MCF 10A (cell line): ENCODE measurements around the gene PRPH2. TPM values are rescaled to one million over a fixed set of nuclear protein-coding genes. Genes with fewer than 3 reads are reported as not detected.
A peak's percentile ranks its signal among the peaks of the same experiment; 100 is the strongest.

Experiments used
- BruUV-seq: library from RNA; stranded (reverse); fragments of 400-500 nt; replicated peaks from 2 replicates; lab custom pipeline; 2021; lab: Mats Ljungman, UMichigan
- CTCF ChIA-PET: fragments of 300-600 bp; sonication (Branson Sonifier 250); formaldehyde crosslinking; extraction: SDS; loops from one replicate; lab custom pipeline; 2021; ENCODE audit warnings: antibody characterized with exemption, inconsistent platforms; lab: Yijun Ruan, JAX
- POLR2A ChIA-PET: fragments of 300-600, 350-650 bp; sonication (Branson Sonifier 250); formaldehyde crosslinking; extraction: SDS; loops from one replicate; lab custom pipeline; 2020; ENCODE audit warnings: antibody characterized with exemption, inconsistent platforms; lab: Yijun Ruan, JAX
- DNase-seq: peaks from one replicate; pipeline ENCODE4 v3.0.0-alpha.2; 2018; ENCODE audit not compliant: unreplicated experiment
- H3K27ac Mint-ChIP-seq: one replicate; pipeline ENCODE4 v1.8.0; 2022; ENCODE audit warnings: mild to moderate bottlenecking, low read depth, mixed read lengths; ENCODE audit not compliant: unreplicated experiment
- H3K27me3 Mint-ChIP-seq: one replicate; pipeline ENCODE4 v1.8.0; 2022; ENCODE audit warnings: mixed read lengths; ENCODE audit not compliant: insufficient read depth, unreplicated experiment
- H3K36me3 Mint-ChIP-seq: one replicate; pipeline ENCODE4 v1.8.0; 2022; ENCODE audit warnings: mild to moderate bottlenecking, moderate library complexity, mixed read lengths; ENCODE audit not compliant: insufficient read depth, unreplicated experiment
- H3K4me1 Mint-ChIP-seq: one replicate; pipeline ENCODE4 v1.8.0; 2022; ENCODE audit warnings: mixed read lengths; ENCODE audit not compliant: insufficient read depth, unreplicated experiment
- H3K4me3 Mint-ChIP-seq: one replicate; pipeline ENCODE4 v1.8.0; 2022; ENCODE audit warnings: mild to moderate bottlenecking, moderate library complexity, mixed read lengths; ENCODE audit not compliant: unreplicated experiment
- H3K9me3 Mint-ChIP-seq: one replicate; pipeline ENCODE4 v1.8.0; 2022; ENCODE audit warnings: mixed read lengths; ENCODE audit not compliant: unreplicated experiment
- intact Hi-C: fragments of 100-400 bp; cut with micrococcal nuclease; formaldehyde crosslinking; loops from 2 replicates; pipeline ENCODE4 v1.14.1; 2022
- total RNA-seq: library from RNA; stranded (reverse); gene quantifications from 2 replicates; pipeline ENCODE4 v1.2.3, GENCODE V29; 2022
- TF ChIP-seq, protein P1 (sequence below): fragments of 200-600 bp; IDR thresholded peaks from one replicate; pipeline ENCODE4 v1.8.0; 2022; ENCODE audit warnings: antibody characterized with exemption, mild to moderate bottlenecking; ENCODE audit not compliant: unreplicated experiment

Gene PRPH2
- total RNA-seq, 1 experiment from 2014 or later = not detected

DNA sequence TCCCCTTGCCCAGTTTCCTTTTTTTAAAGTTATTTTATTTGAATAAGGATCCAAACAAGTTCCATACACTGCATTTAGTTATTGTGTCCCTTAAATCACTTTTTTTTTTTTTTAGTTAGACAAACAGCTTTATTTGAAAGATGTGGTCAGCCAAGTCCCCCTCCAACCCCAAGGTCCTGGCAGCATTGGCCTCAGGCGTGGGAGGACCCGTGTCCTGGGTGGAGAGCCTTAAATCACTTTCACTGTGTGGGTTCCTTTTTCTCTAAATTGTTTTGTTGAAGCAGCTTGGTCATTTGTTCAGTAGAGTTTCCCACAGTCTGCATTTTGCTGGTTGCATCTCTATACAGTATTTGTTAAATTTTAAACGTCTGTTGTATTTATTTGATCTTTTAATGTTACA lies 28.7 kb upstream of the PRPH2 start:
- H3K27ac Mint-ChIP-seq = no peak overlapping the region
- POLR2A ChIA-PET = interaction anchor here (0.6 to 9.1 kb wide), 2 partner anchors 21 to 31 kb away, joined by 3 to 328 read pairs; partner anchors contain the start of gene BICRAL

DNA sequence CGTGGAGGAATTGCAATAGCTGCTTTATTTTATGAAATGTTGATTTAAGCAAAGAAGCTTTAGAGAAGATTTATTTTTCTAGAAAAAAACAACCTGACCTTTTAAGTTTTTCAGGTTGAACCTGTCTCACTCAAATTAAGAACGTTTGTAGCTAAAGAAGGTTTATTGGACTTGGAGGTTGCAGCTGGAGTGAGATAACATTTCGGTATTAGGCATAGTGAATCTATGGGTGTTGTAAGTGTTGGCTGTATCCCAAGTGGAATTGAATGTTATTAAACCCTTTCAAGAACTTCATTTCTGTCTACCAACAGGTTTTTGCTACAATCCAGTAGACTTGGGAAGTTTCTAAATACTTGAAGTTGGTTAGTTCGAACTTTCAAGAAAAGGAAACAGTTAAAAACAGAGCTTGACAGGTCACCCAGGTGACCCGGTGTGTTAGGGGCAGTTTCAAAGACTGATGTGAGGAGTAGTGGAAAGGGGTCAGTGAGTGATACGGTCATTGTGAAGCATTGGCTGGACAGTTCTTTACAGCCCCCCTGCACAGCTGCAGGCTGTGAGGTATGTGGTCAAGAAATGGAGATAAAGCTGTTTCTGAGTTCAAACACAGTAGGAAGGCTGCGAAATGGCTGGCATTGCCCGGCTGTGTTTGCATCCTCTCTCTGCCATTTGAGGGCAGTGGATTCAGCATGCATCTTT lies 26.0 kb upstream of the PRPH2 start:
- peak overlapping the region; percentile 83 for H3K4me3 Mint-ChIP-seq
- BruUV-seq = no TSS peak
- intact Hi-C loops = no loop called here
- no peak for DNase-seq
- TF ChIP-seq, protein P1, sequence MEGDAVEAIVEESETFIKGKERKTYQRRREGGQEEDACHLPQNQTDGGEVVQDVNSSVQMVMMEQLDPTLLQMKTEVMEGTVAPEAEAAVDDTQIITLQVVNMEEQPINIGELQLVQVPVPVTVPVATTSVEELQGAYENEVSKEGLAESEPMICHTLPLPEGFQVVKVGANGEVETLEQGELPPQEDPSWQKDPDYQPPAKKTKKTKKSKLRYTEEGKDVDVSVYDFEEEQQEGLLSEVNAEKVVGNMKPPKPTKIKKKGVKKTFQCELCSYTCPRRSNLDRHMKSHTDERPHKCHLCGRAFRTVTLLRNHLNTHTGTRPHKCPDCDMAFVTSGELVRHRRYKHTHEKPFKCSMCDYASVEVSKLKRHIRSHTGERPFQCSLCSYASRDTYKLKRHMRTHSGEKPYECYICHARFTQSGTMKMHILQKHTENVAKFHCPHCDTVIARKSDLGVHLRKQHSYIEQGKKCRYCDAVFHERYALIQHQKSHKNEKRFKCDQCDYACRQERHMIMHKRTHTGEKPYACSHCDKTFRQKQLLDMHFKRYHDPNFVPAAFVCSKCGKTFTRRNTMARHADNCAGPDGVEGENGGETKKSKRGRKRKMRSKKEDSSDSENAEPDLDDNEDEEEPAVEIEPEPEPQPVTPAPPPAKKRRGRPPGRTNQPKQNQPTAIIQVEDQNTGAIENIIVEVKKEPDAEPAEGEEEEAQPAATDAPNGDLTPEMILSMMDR = no peak
- H3K4me1 Mint-ChIP-seq = peaks cover 13% of the 10 kb centered on the region
- no peaks in the 10 kb centered on the region for H3K9me3 Mint-ChIP-seq
- ChIA-PET CTCF (interaction anchor here (0.7 to 1.2 kb wide), 4 partner anchors 13 to 947 kb away, joined by 5 to 7 read pairs (median 6); no protein-coding TSS in a partner anchor), POLR2A (interaction anchor here (0.6 to 9.1 kb wide), 8 partner anchors 13 to 808 kb away, joined by 4 to 328 read pairs (median 8); partner anchors contain the start of genes BICRAL and RPL7L1)
- peaks cover 17% of the 10 kb centered on the region for H3K36me3 Mint-ChIP-seq
- peak overlapping the region; percentile 92 for H3K27ac Mint-ChIP-seq
- H3K27me3 Mint-ChIP-seq = no peaks in the 10 kb centered on the region

More for the DNA sequence above, 28.7 kb upstream of the PRPH2 start:
- no TSS peak for BruUV-seq
- Mint-ChIP-seq H3K9me3 (no peaks in the 10 kb centered on the region), H3K4me1 (peaks cover 13% of the 10 kb centered on the region), H3K27me3 (no peaks in the 10 kb centered on the region), H3K4me3 (no peak overlapping the region), H3K36me3 (peaks cover 15% of the 10 kb centered on the region)
- intact Hi-C loops = no loop called here
- TF ChIP-seq, protein P1 = no peak
- no peak for DNase-seq
- CTCF ChIA-PET = interaction anchor here (1.4 kb wide), 1 partner anchor 126 kb away, joined by 4 read pairs; no protein-coding TSS in a partner anchor

DNA sequence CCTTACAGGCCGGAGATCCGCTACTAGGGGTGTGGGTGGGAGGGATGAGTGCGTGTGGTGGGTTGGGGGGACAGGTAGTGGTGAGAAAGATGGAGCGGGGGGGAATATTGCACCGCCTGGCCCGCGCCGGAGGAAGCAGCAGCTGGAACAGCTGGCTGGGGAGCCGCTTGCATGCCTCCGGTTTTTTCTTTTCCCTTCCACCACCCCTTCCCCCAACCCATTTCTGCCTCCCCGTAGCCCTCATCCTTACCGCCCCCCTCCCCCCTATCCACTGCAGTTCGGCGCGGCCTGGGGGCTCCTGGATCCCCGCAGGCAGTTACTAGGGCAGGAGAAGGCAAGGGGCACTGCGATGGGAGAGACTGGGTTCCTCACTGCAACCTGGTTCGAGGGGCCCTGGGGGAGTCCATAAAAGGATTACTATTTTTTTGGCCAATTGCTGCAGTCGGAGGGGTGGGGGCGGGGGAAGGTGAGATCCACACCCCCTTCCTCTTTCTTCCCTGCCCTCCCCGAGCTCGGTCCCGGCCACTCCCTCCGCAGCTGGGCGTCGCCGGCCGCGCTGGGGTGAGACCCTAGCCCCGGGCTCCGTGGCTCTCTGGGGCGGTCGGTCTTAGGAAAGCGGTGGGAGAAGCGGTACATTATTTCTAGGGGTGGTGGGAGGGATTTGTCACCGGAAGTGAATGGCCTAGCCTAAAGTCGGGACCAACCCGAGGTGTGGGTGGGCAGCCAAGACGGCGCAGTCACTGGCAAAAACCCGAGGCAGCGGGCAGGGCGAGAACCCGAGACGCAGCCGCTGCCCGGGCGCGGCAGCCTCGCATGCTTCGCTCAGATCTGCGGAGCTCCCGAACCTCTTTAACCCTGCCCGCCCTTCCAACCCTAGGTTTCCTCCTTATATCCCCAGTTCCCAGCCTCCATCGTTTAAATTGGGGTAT lies 24.3 kb upstream of the PRPH2 start:
- CTCF ChIA-PET = interaction anchor here (1.1 to 2.3 kb wide), 2 partner anchors 38 to 133 kb away, joined by 3 to 8 read pairs; partner anchors contain the start of gene RPL7L1
- BruUV-seq = no TSS peak
- H3K27ac Mint-ChIP-seq = peak overlapping the region; percentile 92
- DNase-seq = peak; percentile 95
- no peaks in the 10 kb centered on the region for H3K9me3 Mint-ChIP-seq
- peaks cover 24% of the 10 kb centered on the region for H3K4me1 Mint-ChIP-seq
- H3K4me3 Mint-ChIP-seq = peak overlapping the region; percentile 83
- intact Hi-C loops = loop anchor here (1.0 kb wide), 2 partner anchors 36 to 131 kb away; partner anchors contain the start of gene BICRAL
- POLR2A ChIA-PET = interaction anchor here (0.6 to 9.1 kb wide), 35 partner anchors 11 to 771 kb away, joined by 3 to 328 read pairs (median 4); partner anchors contain the start of genes BICRAL, CNPY3, KLHDC3 and MEA1
- TF ChIP-seq, protein P1 = no peak
- no peaks in the 10 kb centered on the region for H3K27me3 Mint-ChIP-seq
- peaks cover 10% of the 10 kb centered on the region for H3K36me3 Mint-ChIP-seq
